Fibroblast of lung (primary cell): ENCODE data around the gene USF1.

Experiments used
- EZH2 ChIP-seq: IDR thresholded peaks from 2 replicates; pipeline ENCODE4 v1.5.1; 2012; ENCODE audit warnings: low read length, control low read depth, mild to moderate bottlenecking; ENCODE audit errors: missing control alignments
- TF ChIP-seq, protein P1 (sequence below), 2 donors: IDR thresholded peaks in 1 of 2; conservative IDR thresholded peaks in 1 of 2; 1 replicate in 1 of 2; 2 replicates in 1 of 2; pipeline ENCODE4 v1.5.1; 2011 to 2012; ENCODE audit warnings: low read length in 2 of 2, control low read depth in 1 of 2, inconsistent platforms in 1 of 2, low read depth in 1 of 2, mild to moderate bottlenecking in 1 of 2

- TF ChIP-seq, protein P1, sequence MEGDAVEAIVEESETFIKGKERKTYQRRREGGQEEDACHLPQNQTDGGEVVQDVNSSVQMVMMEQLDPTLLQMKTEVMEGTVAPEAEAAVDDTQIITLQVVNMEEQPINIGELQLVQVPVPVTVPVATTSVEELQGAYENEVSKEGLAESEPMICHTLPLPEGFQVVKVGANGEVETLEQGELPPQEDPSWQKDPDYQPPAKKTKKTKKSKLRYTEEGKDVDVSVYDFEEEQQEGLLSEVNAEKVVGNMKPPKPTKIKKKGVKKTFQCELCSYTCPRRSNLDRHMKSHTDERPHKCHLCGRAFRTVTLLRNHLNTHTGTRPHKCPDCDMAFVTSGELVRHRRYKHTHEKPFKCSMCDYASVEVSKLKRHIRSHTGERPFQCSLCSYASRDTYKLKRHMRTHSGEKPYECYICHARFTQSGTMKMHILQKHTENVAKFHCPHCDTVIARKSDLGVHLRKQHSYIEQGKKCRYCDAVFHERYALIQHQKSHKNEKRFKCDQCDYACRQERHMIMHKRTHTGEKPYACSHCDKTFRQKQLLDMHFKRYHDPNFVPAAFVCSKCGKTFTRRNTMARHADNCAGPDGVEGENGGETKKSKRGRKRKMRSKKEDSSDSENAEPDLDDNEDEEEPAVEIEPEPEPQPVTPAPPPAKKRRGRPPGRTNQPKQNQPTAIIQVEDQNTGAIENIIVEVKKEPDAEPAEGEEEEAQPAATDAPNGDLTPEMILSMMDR (conservative IDR thresholded peaks at IDR 0.05 in 1 of 2, IDR thresholded peaks at IDR 0.05 in 1 of 2; ENCODE audit: low read depth in 1 of 2, low read length in 2 of 2), result no peak
- no peak for TF ChIP-seq EZH2
These were observed 7.1 kb downstream of the USF1 start, which contains the start of gene TSTD1 for GRCh38 chr1:161038523-161039153.
